Sigmoid colon (tissue), 4 donors: ENCODE measurements around the gene RELN.

ENCODE experiments used
- POLR2A ChIP-seq, 2 donors: fragments of 450-650 bp; IDR thresholded peaks; one replicate each; pipeline ENCODE4 v1.6.1; 2016; ENCODE audit warnings: antibody characterized with exemption in 2 of 2, mild to moderate bottlenecking in 2 of 2, moderate library complexity in 2 of 2
- POLR2AphosphoS5 ChIP-seq, 4 donors: sonication (generic); formaldehyde crosslinking; IDR thresholded peaks; one replicate each; pipeline ENCODE4 v1.6.1; 2017; ENCODE audit warnings: antibody characterized with exemption in 4 of 4
- TF ChIP-seq, protein P1 (sequence below), 4 experiments: fragments of 450-650 bp in 3 of 4; fragments of 200-600 bp in 1 of 4; IDR thresholded peaks; one replicate each; pipeline ENCODE4 v1.5.1; 2016 to 2019; ENCODE audit warnings: antibody characterized with exemption in 4 of 4, mild to moderate bottlenecking in 3 of 4, moderate library complexity in 2 of 4

DNA sequence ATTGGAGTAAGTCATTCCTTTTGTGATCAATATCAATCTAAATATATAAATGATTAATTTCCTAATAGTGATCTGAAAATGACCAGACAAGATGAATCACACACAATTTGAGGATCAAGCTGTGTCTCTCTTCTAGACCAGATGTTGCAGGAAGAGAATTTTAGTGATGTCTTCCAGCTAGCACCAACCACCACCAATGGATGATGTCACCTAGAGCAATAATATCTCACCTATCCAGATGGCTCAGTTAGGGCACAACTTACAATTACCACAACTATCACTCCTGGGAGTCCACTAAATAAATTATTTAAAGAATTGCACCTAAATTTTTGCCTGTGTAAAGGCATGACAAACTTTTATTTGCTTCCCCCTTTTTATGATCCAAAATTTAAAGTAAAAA lies 25.2 kb downstream of the RELN start:
- TF ChIP-seq, protein P1, sequence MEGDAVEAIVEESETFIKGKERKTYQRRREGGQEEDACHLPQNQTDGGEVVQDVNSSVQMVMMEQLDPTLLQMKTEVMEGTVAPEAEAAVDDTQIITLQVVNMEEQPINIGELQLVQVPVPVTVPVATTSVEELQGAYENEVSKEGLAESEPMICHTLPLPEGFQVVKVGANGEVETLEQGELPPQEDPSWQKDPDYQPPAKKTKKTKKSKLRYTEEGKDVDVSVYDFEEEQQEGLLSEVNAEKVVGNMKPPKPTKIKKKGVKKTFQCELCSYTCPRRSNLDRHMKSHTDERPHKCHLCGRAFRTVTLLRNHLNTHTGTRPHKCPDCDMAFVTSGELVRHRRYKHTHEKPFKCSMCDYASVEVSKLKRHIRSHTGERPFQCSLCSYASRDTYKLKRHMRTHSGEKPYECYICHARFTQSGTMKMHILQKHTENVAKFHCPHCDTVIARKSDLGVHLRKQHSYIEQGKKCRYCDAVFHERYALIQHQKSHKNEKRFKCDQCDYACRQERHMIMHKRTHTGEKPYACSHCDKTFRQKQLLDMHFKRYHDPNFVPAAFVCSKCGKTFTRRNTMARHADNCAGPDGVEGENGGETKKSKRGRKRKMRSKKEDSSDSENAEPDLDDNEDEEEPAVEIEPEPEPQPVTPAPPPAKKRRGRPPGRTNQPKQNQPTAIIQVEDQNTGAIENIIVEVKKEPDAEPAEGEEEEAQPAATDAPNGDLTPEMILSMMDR (IDR thresholded peaks at IDR 0.05) = no peak
- no peak for TF ChIP-seq POLR2A (IDR thresholded peaks at IDR 0.05)
- no peak for TF ChIP-seq POLR2AphosphoS5 (IDR thresholded peaks at IDR 0.05)
